ENCODE data around the gene DCAF11. TPM values are rescaled to one million over a fixed set of nuclear protein-coding genes. Genes with fewer than 3 reads are reported as not detected.

The DCAF11 gene
- total and polyA plus RNA-seq, 2 of the 13 experiments (the other 11 are each of a cell fraction or from before 2014, with no cell fraction given), result 150 to 257 TPM

DNA sequence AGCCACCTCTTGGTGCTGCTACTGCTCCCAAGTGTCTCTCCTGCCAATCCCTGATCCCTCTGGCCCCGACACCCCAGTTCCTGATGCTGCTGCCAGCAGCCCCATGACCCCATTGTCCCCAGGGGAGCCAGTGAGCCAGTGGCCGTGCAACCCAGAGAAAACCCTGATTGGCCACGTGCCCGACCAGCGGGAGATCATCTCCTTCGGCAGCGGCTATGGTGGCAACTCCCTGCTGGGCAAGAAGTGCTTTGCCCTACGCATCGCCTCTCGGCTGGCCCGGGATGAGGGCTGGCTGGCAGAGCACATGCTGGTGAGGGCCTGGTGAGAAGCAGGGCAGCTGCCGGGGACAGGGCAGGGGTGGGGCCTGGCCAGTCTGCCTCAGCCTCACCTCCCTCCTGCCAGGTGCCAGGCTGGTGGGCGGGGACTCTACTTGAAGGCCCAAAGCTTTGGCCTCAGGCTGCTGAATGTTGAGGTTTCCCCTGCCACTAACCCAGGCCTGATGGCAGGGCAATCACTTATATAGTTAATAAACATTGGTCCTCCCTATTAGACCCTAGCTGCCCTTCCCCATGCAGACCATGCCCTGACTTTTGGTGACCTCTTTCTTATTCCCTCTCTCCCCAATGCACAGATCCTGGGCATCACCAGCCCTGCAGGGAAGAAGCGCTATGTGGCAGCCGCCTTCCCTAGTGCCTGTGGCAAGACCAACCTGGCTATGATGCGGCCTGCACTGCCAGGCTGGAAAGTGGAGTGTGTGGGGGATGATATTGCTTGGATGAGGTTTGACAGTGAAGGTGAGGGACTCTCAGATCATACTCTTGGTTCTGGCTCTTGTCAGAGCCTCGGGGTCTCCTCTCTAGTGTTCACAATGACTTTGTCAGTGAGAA is 15.4 kb upstream of the DCAF11 start (continued):
- TF ChIP-seq, protein P1, sequence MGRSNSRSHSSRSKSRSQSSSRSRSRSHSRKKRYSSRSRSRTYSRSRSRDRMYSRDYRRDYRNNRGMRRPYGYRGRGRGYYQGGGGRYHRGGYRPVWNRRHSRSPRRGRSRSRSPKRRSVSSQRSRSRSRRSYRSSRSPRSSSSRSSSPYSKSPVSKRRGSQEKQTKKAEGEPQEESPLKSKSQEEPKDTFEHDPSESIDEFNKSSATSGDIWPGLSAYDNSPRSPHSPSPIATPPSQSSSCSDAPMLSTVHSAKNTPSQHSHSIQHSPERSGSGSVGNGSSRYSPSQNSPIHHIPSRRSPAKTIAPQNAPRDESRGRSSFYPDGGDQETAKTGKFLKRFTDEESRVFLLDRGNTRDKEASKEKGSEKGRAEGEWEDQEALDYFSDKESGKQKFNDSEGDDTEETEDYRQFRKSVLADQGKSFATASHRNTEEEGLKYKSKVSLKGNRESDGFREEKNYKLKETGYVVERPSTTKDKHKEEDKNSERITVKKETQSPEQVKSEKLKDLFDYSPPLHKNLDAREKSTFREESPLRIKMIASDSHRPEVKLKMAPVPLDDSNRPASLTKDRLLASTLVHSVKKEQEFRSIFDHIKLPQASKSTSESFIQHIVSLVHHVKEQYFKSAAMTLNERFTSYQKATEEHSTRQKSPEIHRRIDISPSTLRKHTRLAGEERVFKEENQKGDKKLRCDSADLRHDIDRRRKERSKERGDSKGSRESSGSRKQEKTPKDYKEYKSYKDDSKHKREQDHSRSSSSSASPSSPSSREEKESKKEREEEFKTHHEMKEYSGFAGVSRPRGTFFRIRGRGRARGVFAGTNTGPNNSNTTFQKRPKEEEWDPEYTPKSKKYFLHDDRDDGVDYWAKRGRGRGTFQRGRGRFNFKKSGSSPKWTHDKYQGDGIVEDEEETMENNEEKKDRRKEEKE (IDR thresholded peaks at IDR 0.05), result no peak
- TF ChIP-seq, protein P2, sequence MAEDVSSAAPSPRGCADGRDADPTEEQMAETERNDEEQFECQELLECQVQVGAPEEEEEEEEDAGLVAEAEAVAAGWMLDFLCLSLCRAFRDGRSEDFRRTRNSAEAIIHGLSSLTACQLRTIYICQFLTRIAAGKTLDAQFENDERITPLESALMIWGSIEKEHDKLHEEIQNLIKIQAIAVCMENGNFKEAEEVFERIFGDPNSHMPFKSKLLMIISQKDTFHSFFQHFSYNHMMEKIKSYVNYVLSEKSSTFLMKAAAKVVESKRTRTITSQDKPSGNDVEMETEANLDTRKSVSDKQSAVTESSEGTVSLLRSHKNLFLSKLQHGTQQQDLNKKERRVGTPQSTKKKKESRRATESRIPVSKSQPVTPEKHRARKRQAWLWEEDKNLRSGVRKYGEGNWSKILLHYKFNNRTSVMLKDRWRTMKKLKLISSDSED (CRISPR knock-in tag; IDR thresholded peaks at IDR 0.05), result no peak
- TF ChIP-seq HOXD1 (CRISPR knock-in tag; IDR thresholded peaks at IDR 0.05) (0 out of 2 replicates have a peak, but pooled peaks have one; percentile 28), NFYB (CRISPR knock-in tag; IDR thresholded peaks at IDR 0.05) (no peak), PLRG1 (conservative IDR thresholded peaks at IDR 0.05) (no peak), SIN3B (IDR thresholded peaks at IDR 0.05; ENCODE audit: low read length) (no peak), MEIS2 (CRISPR knock-in tag; IDR thresholded peaks at IDR 0.05) (peak; percentile 27; the same call in 1 of the 2 replicates), KLF9 (CRISPR knock-in tag; IDR thresholded peaks at IDR 0.05; ENCODE audit: low read depth) (no peak), KDM4B (CRISPR knock-in tag; IDR thresholded peaks at IDR 0.05) (peak; percentile 8; the same call in 1 of the 2 replicates), RBM22 (optimal IDR thresholded peaks at IDR 0.05; ENCODE audit: low read length) (peak; percentile 93), ZNF782 (CRISPR knock-in tag; IDR thresholded peaks at IDR 0.05; ENCODE audit: borderline replicate concordance) (peak; percentile 64; the same call in 1 of the 2 replicates)
- TF ChIP-seq, protein P3, sequence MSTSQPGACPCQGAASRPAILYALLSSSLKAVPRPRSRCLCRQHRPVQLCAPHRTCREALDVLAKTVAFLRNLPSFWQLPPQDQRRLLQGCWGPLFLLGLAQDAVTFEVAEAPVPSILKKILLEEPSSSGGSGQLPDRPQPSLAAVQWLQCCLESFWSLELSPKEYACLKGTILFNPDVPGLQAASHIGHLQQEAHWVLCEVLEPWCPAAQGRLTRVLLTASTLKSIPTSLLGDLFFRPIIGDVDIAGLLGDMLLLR (CRISPR knock-in tag; IDR thresholded peaks at IDR 0.05), result peak; percentile 81; the same call in 1 of the 2 replicates
- TF ChIP-seq, protein P4, sequence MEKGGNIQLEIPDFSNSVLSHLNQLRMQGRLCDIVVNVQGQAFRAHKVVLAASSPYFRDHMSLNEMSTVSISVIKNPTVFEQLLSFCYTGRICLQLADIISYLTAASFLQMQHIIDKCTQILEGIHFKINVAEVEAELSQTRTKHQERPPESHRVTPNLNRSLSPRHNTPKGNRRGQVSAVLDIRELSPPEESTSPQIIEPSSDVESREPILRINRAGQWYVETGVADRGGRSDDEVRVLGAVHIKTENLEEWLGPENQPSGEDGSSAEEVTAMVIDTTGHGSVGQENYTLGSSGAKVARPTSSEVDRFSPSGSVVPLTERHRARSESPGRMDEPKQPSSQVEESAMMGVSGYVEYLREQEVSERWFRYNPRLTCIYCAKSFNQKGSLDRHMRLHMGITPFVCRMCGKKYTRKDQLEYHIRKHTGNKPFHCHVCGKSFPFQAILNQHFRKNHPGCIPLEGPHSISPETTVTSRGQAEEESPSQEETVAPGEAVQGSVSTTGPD (CRISPR knock-in tag; IDR thresholded peaks at IDR 0.05), result no peak
- TF ChIP-seq, protein P5, sequence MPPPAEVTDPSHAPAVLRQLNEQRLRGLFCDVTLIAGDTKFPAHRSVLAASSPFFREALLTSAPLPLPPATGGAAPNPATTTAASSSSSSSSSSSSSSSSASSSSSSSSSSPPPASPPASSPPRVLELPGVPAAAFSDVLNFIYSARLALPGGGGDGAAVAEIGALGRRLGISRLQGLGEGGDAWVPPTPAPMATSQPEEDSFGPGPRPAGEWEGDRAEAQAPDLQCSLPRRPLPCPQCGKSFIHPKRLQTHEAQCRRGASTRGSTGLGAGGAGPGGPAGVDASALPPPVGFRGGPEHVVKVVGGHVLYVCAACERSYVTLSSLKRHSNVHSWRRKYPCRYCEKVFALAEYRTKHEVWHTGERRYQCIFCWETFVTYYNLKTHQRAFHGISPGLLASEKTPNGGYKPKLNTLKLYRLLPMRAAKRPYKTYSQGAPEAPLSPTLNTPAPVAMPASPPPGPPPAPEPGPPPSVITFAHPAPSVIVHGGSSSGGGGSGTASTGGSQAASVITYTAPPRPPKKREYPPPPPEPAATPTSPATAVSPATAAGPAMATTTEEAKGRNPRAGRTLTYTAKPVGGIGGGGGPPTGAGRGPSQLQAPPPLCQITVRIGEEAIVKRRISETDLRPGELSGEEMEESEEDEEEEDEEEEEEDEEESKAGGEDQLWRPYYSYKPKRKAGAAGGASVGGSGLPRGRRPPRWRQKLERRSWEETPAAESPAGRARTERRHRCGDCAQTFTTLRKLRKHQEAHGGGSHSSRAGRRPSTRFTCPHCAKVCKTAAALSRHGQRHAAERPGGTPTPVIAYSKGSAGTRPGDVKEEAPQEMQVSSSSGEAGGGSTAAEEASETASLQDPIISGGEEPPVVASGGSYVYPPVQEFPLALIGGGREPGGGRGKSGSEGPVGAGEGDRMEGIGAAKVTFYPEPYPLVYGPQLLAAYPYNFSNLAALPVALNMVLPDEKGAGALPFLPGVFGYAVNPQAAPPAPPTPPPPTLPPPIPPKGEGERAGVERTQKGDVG (CRISPR knock-in tag; IDR thresholded peaks at IDR 0.05; ENCODE audit: borderline replicate concordance), result 0 out of 2 replicates have a peak, but pooled peaks have one; percentile 5
- TF ChIP-seq, protein P6, sequence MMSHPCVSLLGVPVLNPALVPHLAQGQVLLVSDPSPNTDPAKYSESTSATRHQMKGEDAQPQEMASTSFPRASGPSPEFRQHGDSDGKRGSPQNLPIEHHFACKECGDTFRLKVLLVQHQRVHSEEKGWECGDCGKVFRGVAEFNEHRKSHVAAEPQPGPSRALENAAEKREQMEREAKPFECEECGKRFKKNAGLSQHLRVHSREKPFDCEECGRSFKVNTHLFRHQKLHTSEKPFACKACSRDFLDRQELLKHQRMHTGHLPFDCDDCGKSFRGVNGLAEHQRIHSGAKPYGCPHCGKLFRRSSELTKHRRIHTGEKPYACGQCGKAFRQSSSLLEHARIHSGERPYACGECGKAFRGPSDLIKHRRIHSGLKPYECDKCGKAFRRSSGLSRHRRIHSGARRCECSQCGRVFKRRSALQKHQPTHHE (CRISPR knock-in tag; IDR thresholded peaks at IDR 0.05; ENCODE audit: borderline replicate concordance), result peak; percentile 53; the same call in 1 of the 2 replicates
- TF ChIP-seq, protein P7, sequence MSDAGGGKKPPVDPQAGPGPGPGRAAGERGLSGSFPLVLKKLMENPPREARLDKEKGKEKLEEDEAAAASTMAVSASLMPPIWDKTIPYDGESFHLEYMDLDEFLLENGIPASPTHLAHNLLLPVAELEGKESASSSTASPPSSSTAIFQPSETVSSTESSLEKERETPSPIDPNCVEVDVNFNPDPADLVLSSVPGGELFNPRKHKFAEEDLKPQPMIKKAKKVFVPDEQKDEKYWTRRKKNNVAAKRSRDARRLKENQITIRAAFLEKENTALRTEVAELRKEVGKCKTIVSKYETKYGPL (CRISPR knock-in tag; IDR thresholded peaks at IDR 0.05), result no peak; the same call in 1 of the 2 replicates
